Naive B cell (primary cell): Measurements from ENCODE around the gene PRTN3. TPM values are rescaled to one million over a fixed set of nuclear protein-coding genes. Genes with fewer than 3 reads are reported as not detected.

ENCODE experiments used
- ATAC-seq, 2 donors: fragments of 150-1000 bp; cut with Tn5 transposase; 2 replicates each; pipeline ENCODE4 v1.10.0; 2021; ENCODE audit warnings: low read depth in 2 of 2, mild to moderate bottlenecking in 2 of 2, moderate library complexity in 2 of 2
- DNase-seq: peaks from one replicate; pipeline ENCODE4 v3.0.0; 2022
- H3K27ac Mint-ChIP-seq, 6 donors: one replicate each; pipeline ENCODE4 v1.8.0; 2020 to 2022; ENCODE audit warnings: mild to moderate bottlenecking in 6 of 6, mixed read lengths in 6 of 6, moderate library complexity in 5 of 6, inconsistent platforms in 2 of 6
- H3K27me3 Mint-ChIP-seq, 3 donors: one replicate each; pipeline ENCODE4 v1.8.0; 2021 to 2022; ENCODE audit warnings: mixed read lengths in 3 of 3, mild to moderate bottlenecking in 1 of 3
- H3K36me3 Mint-ChIP-seq, 2 donors: one replicate each; pipeline ENCODE4 v1.8.0; 2020 to 2022; ENCODE audit warnings: mixed read lengths in 2 of 2, inconsistent platforms in 1 of 2, mild to moderate bottlenecking in 1 of 2
- H3K4me1 Mint-ChIP-seq, 3 donors: one replicate each; pipeline ENCODE4 v1.8.0; 2020 to 2022; ENCODE audit warnings: mixed read lengths in 3 of 3, inconsistent platforms in 1 of 3, mild to moderate bottlenecking in 1 of 3, moderate library complexity in 1 of 3
- H3K4me3 Mint-ChIP-seq, 8 donors: one replicate each; pipeline ENCODE4 v1.8.0; 2020 to 2022; ENCODE audit warnings: mild to moderate bottlenecking in 8 of 8, mixed read lengths in 8 of 8, moderate library complexity in 8 of 8, inconsistent platforms in 2 of 8
- H3K9me3 Mint-ChIP-seq, 7 donors: one replicate each; pipeline ENCODE4 v1.8.0; 2020 to 2022; ENCODE audit warnings: mixed read lengths in 7 of 7, mild to moderate bottlenecking in 5 of 7, inconsistent platforms in 2 of 7, moderate library complexity in 1 of 7
- polyA plus RNA-seq, 6 donors: library from polyadenylated mRNA; unstranded; fragments of 300-500 nt; fragmentation: Illumina TruSeq; gene quantifications; one replicate each; pipeline ENCODE4 v1.2.3, GENCODE V29; 2021; ENCODE audit warnings: low read depth in 6 of 6

The PRTN3 gene
- polyA plus RNA-seq, 6 donors from 2014 or later = not detected

- no peak for ATAC-seq
- DNase-seq = no peak
- peak overlapping the region in 1 of 6 donors; percentile 46 for H3K27ac Mint-ChIP-seq
- H3K4me3 Mint-ChIP-seq = peak overlapping the region in 1 of 8 donors; percentile 64
- H3K9me3 Mint-ChIP-seq = no peaks in the 10 kb centered on the region
- H3K36me3 Mint-ChIP-seq = peaks cover 0 to 16% of the 10 kb centered on the region in 2 donors
- H3K27me3 Mint-ChIP-seq = no peaks in the 10 kb centered on the region
- H3K4me1 Mint-ChIP-seq = peaks cover 15 to 26% (median 16%) of the 10 kb centered on the region in 3 donors
Observed at GRCh38 chr19:806815-807421, 33.9 kb upstream of the PRTN3 start.

GRCh38 chr19:807627-808422, 33.0 kb upstream of the PRTN3 start:
- DNase-seq (no peak), ATAC-seq (no peak)
- H3K27ac Mint-ChIP-seq = peak overlapping the region in 5 of 6 donors; percentile 37 to 87 (median 70)
- peak overlapping the region in 3 of 8 donors; percentile 33 to 64 (median 45) for H3K4me3 Mint-ChIP-seq
- peaks cover 7 to 19% (median 11%) of the 10 kb centered on the region in 3 donors for H3K4me1 Mint-ChIP-seq
- H3K36me3 Mint-ChIP-seq = peaks cover 0 to 16% of the 10 kb centered on the region in 2 donors
- no peaks in the 10 kb centered on the region for H3K9me3 Mint-ChIP-seq
- H3K27me3 Mint-ChIP-seq = no peaks in the 10 kb centered on the region

- Mint-ChIP-seq H3K4me1 (peaks cover 6 to 13% (median 7%) of the 10 kb centered on the region in 3 donors), H3K4me3 (no peak overlapping the region), H3K36me3 (peaks cover 0 to 11% of the 10 kb centered on the region in 2 donors), H3K9me3 (no peaks in the 10 kb centered on the region), H3K27me3 (no peaks in the 10 kb centered on the region), H3K27ac (no peak overlapping the region)
- no peak for ATAC-seq
- DNase-seq = no peak
Observed at GRCh38 chr19:808423-808775, 32.4 kb upstream of the PRTN3 start.

GRCh38 chr19:810077-810855, 30.5 kb upstream of the PRTN3 start:
- no peak for ATAC-seq
- Mint-ChIP-seq H3K4me1 (peaks cover 6 to 14% (median 7%) of the 10 kb centered on the region in 3 donors), H3K27ac (peak overlapping the region in 1 of 6 donors; percentile 11), H3K9me3 (no peaks in the 10 kb centered on the region), H3K36me3 (peaks cover 0 to 9% of the 10 kb centered on the region in 2 donors), H3K4me3 (peak overlapping the region in 1 of 8 donors; percentile 24), H3K27me3 (no peaks in the 10 kb centered on the region)
- DNase-seq = no peak

- H3K27ac Mint-ChIP-seq = peak overlapping the region in 3 of 6 donors; percentile 39 to 56 (median 47)
- DNase-seq (no peak), ATAC-seq (peak in 1 of 2 donors; percentile 8)
- H3K9me3 Mint-ChIP-seq = peaks cover 0 to 4% (median 0%) of the 10 kb centered on the region in 7 donors
- H3K4me3 Mint-ChIP-seq = no peak overlapping the region
- peaks cover 9 to 14% (median 11%) of the 10 kb centered on the region in 3 donors for H3K4me1 Mint-ChIP-seq
- H3K27me3 Mint-ChIP-seq = no peaks in the 10 kb centered on the region
- H3K36me3 Mint-ChIP-seq = peaks cover 0 to 15% of the 10 kb centered on the region in 2 donors
Observed at GRCh38 chr19:810883-811489, 29.8 kb upstream of the PRTN3 start.

GRCh38 chr19:811506-812048, 29.2 kb upstream of the PRTN3 start:
- DNase-seq (no peak), ATAC-seq (no peak)
- Mint-ChIP-seq H3K36me3 (peaks cover 0 to 21% of the 10 kb centered on the region in 2 donors), H3K4me3 (no peak overlapping the region), H3K9me3 (peaks cover 0 to 9% (median 0%) of the 10 kb centered on the region in 7 donors), H3K4me1 (peaks cover 13 to 17% (median 17%) of the 10 kb centered on the region in 3 donors), H3K27ac (peak overlapping the region in 3 of 6 donors; percentile 39 to 56 (median 47)), H3K27me3 (no peaks in the 10 kb centered on the region)

- Mint-ChIP-seq H3K27me3 (no peaks in the 10 kb centered on the region), H3K27ac (peak overlapping the region in 1 of 6 donors; percentile 56), H3K4me3 (no peak overlapping the region), H3K9me3 (peaks cover 0 to 13% (median 0%) of the 10 kb centered on the region in 7 donors), H3K4me1 (peaks cover 11 to 21% (median 20%) of the 10 kb centered on the region in 3 donors), H3K36me3 (peaks cover 0 to 25% of the 10 kb centered on the region in 2 donors)
- ATAC-seq (no peak), DNase-seq (no peak)
Observed at GRCh38 chr19:812049-812746, 28.6 kb upstream of the PRTN3 start.

GRCh38 chr19:812747-813218, 28.0 kb upstream of the PRTN3 start:
- H3K4me3 Mint-ChIP-seq = no peak overlapping the region
- ATAC-seq (no peak), DNase-seq (no peak)
- no peak overlapping the region for H3K27ac Mint-ChIP-seq
- H3K4me1 Mint-ChIP-seq = peaks cover 8 to 18% (median 14%) of the 10 kb centered on the region in 3 donors
- peaks cover 0 to 20% of the 10 kb centered on the region in 2 donors for H3K36me3 Mint-ChIP-seq
- H3K27me3 Mint-ChIP-seq = no peaks in the 10 kb centered on the region
- peaks cover 0 to 13% (median 0%) of the 10 kb centered on the region in 7 donors for H3K9me3 Mint-ChIP-seq

- Mint-ChIP-seq H3K27me3 (no peaks in the 10 kb centered on the region), H3K36me3 (peaks cover 0 to 18% of the 10 kb centered on the region in 2 donors), H3K4me1 (peaks cover 8 to 17% (median 13%) of the 10 kb centered on the region in 3 donors), H3K4me3 (no peak overlapping the region), H3K27ac (peak overlapping the region in 3 of 6 donors; percentile 33 to 83 (median 71)), H3K9me3 (peaks cover 0 to 13% (median 0%) of the 10 kb centered on the region in 7 donors)
- ATAC-seq = no peak
- no peak for DNase-seq
Observed at GRCh38 chr19:813219-814151, 27.3 kb upstream of the PRTN3 start.

GRCh38 chr19:814152-815078, 26.4 kb upstream of the PRTN3 start:
- Mint-ChIP-seq H3K36me3 (peaks cover 0 to 18% of the 10 kb centered on the region in 2 donors), H3K9me3 (peaks cover 0 to 13% (median 0%) of the 10 kb centered on the region in 7 donors), H3K4me1 (peaks cover 8 to 17% (median 13%) of the 10 kb centered on the region in 3 donors), H3K27me3 (no peaks in the 10 kb centered on the region), H3K27ac (peak overlapping the region in 4 of 6 donors; percentile 4 to 83 (median 52)), H3K4me3 (peak overlapping the region in 2 of 8 donors; percentile 29 to 72)
- no peak for DNase-seq
- no peak for ATAC-seq
